ENCODE results near the gene KNDC1.

KNDC1 gene

DNA sequence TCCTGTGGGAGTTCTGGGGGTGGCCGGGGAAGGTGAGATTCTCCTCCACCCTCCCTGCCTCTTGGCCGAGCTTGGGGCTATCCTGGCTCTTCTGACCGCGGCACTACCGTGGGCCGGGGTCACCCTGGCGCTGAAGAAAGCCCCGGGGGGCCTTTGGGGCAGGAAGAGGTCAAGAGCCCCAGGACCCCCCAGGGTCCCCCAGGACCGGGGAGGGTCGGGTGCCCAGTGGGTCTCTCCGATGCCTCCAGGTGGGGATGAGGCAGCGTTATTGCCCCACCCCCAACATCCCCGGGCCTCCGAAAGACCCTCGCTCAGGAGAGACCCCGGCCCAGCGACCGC lies 439 bp upstream of the KNDC1 start:
- TF ChIP-seq GABPA (IDR thresholded peaks at IDR 0.05; ENCODE audit: low read depth) (no peak), POLR2AphosphoS5 (IDR thresholded peaks at IDR 0.05; ENCODE audit: low read depth) (no peak), SPI1 (IDR thresholded peaks at IDR 0.05; ENCODE audit: borderline replicate concordance, low read depth) (no peak), REST (IDR thresholded peaks at IDR 0.05; ENCODE audit: insufficient replicate concordance, low read depth) (no peak)
- TF ChIP-seq, protein P1, sequence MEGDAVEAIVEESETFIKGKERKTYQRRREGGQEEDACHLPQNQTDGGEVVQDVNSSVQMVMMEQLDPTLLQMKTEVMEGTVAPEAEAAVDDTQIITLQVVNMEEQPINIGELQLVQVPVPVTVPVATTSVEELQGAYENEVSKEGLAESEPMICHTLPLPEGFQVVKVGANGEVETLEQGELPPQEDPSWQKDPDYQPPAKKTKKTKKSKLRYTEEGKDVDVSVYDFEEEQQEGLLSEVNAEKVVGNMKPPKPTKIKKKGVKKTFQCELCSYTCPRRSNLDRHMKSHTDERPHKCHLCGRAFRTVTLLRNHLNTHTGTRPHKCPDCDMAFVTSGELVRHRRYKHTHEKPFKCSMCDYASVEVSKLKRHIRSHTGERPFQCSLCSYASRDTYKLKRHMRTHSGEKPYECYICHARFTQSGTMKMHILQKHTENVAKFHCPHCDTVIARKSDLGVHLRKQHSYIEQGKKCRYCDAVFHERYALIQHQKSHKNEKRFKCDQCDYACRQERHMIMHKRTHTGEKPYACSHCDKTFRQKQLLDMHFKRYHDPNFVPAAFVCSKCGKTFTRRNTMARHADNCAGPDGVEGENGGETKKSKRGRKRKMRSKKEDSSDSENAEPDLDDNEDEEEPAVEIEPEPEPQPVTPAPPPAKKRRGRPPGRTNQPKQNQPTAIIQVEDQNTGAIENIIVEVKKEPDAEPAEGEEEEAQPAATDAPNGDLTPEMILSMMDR (IDR thresholded peaks at IDR 0.05; ENCODE audit: insufficient read depth, low read length) = no peak
- Histone ChIP-seq H3K27me3 (ENCODE audit: insufficient read depth, poor library complexity, severe bottlenecking) (peaks cover 44% of the 10 kb centered on the region), H3K27ac (replicated peaks) (no peak overlapping the region), H3K4me3 (replicated peaks; ENCODE audit: insufficient read depth, low read length) (no peak overlapping the region)
- DNase-seq (ENCODE audit: low read depth in 1 of 2, low spot score in 1 of 2) = no peak

DNA sequence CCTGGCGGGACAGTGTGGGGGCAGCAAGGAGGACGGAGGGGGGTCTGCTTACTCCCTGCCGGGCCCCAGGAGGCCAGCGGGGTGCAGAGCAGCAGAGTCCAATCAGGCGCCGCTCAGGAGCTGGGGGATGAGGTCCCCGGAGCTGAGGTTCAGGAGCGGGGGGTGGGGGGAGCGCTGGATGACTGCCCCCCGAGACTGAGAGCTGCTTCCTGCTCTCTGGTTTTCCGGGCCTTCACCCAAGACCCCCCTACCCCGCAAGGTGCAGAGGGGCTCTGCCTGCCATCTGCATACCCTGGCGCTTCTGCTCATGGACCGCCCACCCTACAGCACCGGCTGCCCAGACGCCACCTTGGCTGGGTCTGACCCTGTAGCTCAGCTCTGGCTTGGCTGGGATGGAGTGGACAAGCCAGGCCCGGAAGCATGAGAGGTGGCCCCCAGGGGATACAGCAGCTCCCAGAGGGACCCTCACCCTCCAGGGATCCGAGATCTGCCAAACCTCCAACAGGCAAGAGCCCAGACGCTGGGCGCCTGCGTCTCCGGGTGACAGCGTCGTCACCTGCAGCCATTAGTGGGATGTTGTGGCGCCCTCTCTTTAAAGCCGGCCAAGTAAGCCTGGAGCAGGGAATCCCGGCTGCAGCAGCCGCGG lies 930 bp downstream of the KNDC1 start:
- no peak for DNase-seq (ENCODE audit: low read depth in 1 of 2, low spot score in 1 of 2)
- no peak overlapping the region for H3K4me3 ChIP-seq (replicated peaks; ENCODE audit: insufficient read depth, low read length)
- TF ChIP-seq SPI1 (IDR thresholded peaks at IDR 0.05; ENCODE audit: borderline replicate concordance, low read depth) (no peak), POLR2AphosphoS5 (IDR thresholded peaks at IDR 0.05; ENCODE audit: low read depth) (no peak), GABPA (IDR thresholded peaks at IDR 0.05; ENCODE audit: low read depth) (no peak), REST (IDR thresholded peaks at IDR 0.05; ENCODE audit: insufficient replicate concordance, low read depth) (no peak)
- TF ChIP-seq, protein P1 (IDR thresholded peaks at IDR 0.05; ENCODE audit: insufficient read depth, low read length) = no peak
- H3K27me3 ChIP-seq (ENCODE audit: insufficient read depth, poor library complexity, severe bottlenecking) = peaks cover 44% of the 10 kb centered on the region
- no peak overlapping the region for H3K27ac ChIP-seq (replicated peaks)

GRCh38 chr10:133161486-133162109 lies 1.6 kb downstream of the KNDC1 start:
- Histone ChIP-seq H3K4me3 (replicated peaks; ENCODE audit: insufficient read depth, low read length) (no peak overlapping the region), H3K27me3 (ENCODE audit: insufficient read depth, poor library complexity, severe bottlenecking) (peaks cover 44% of the 10 kb centered on the region), H3K27ac (replicated peaks) (no peak overlapping the region)
- TF ChIP-seq, protein P1 (IDR thresholded peaks at IDR 0.05; ENCODE audit: insufficient read depth, low read length) = no peak
- TF ChIP-seq GABPA (IDR thresholded peaks at IDR 0.05; ENCODE audit: low read depth) (no peak), REST (IDR thresholded peaks at IDR 0.05; ENCODE audit: insufficient replicate concordance, low read depth) (no peak), SPI1 (IDR thresholded peaks at IDR 0.05; ENCODE audit: borderline replicate concordance, low read depth) (no peak), POLR2AphosphoS5 (IDR thresholded peaks at IDR 0.05; ENCODE audit: low read depth) (no peak)
- no peak for DNase-seq (ENCODE audit: low read depth in 1 of 2, low spot score in 1 of 2)
